Stomach (tissue), 9 donors: ENCODE results near the gene WIZ. TPM values are rescaled to one million over a fixed set of nuclear protein-coding genes. Genes with fewer than 3 reads are reported as not detected.

Experiments
- DNase-seq, 2 donors: peaks; one replicate each; pipeline versions ENCODE4 v3.0.0 to v3.0.0-alpha.2; 2013 to 2019
- H3K27ac ChIP-seq, 5 donors: fragments of 200-600 bp in 4 of 5; sonication (generic) in 4 of 5; one replicate each; pipeline ENCODE4 v1.5.1; 2013 to 2019; ENCODE audit warnings: mild to moderate bottlenecking in 1 of 5, moderate library complexity in 1 of 5
- H3K27me3 ChIP-seq, 3 donors: fragments of 200-600 bp; sonication (generic); one replicate each; pipeline ENCODE4 v1.5.1; 2017 to 2019; ENCODE audit warnings: mixed run types in 1 of 3
- H3K36me3 ChIP-seq, 4 donors: fragments of 200-600 bp; sonication (generic); 1 replicate in 3 of 4; 2 replicates in 1 of 4; pipeline ENCODE4 v1.5.1; 2016 to 2019
- H3K4me1 ChIP-seq, 4 donors: fragments of 200-600 bp; sonication (generic); one replicate each; pipeline ENCODE4 v1.5.1; 2016 to 2019
- H3K4me3 ChIP-seq, 4 donors: fragments of 200-600 bp; sonication (generic) in 3 of 4; one replicate each; pipeline ENCODE4 v1.5.1; 2016 to 2019; ENCODE audit warnings: mild to moderate bottlenecking in 1 of 4
- H3K9me3 ChIP-seq, 4 donors: fragments of 200-600 bp; sonication (generic); one replicate each; pipeline ENCODE4 v1.5.1; 2016 to 2019
- EP300 ChIP-seq: sonication (generic); formaldehyde crosslinking; IDR thresholded peaks from one replicate; pipeline ENCODE4 v1.6.1; 2017; ENCODE audit warnings: antibody characterized with exemption
- POLR2A ChIP-seq, 4 donors: fragments of 450-650 bp; IDR thresholded peaks; one replicate each; pipeline ENCODE4 v1.6.1; 2016; ENCODE audit warnings: antibody characterized with exemption in 4 of 4, control low read depth in 2 of 4, mild to moderate bottlenecking in 1 of 4, moderate library complexity in 1 of 4
- POLR2AphosphoS5 ChIP-seq, 3 donors: sonication (generic); formaldehyde crosslinking; IDR thresholded peaks; one replicate each; pipeline ENCODE4 v1.6.1; 2016; ENCODE audit warnings: antibody characterized with exemption in 3 of 3
- WGBS, 5 donors: extraction: QIAGEN DNeasy Blood & Tissue Kit in 3 of 5; methylation state at CpG; one replicate each; pipeline versions ENCODE4 v1.1.5 to v1.1.7; 2013 to 2018; 5-methylcytosine and 5-hydroxymethylcytosine counted together
- intact Hi-C: fragments of 100-400 bp; cut with DNase I; formaldehyde crosslinking; loops from one replicate; pipeline ENCODE4 v1.15.1; 2023; ENCODE audit warnings: low total_unique reads
- polyA plus RNA-seq, 3 donors: library from polyadenylated mRNA; stranded (reverse); fragments of 200-250 nt; gene quantifications; one replicate each; pipeline ENCODE4 v1.2.3, GENCODE V29; 2013
- total RNA-seq, 5 donors: library from RNA; depleted of rRNA; stranded (reverse); fragments of >200 nt; gene quantifications; one replicate each; pipeline versions ENCODE4 v1.1.0 to v1.2.3, GENCODE V29; 2014 to 2016
- TF ChIP-seq, protein P1 (sequence below), 7 experiments: fragments of 450-650 bp in 4 of 7; fragments of 200-600 bp in 3 of 7; sonication (generic) in 3 of 7; IDR thresholded peaks; one replicate each; pipeline ENCODE4 v1.5.1; 2016 to 2019; ENCODE audit warnings: antibody characterized with exemption in 7 of 7, control low read depth in 2 of 7, mild to moderate bottlenecking in 1 of 7
- donor health status: healthy with polysubstance abuse.
- donor health status: Bipolar disorder and iron deficiency.
- donor health status: healthy.

WIZ gene
- total and polyA plus RNA-seq, 8 donors: 13.9 to 124 (median 18.3) TPM

DNA sequence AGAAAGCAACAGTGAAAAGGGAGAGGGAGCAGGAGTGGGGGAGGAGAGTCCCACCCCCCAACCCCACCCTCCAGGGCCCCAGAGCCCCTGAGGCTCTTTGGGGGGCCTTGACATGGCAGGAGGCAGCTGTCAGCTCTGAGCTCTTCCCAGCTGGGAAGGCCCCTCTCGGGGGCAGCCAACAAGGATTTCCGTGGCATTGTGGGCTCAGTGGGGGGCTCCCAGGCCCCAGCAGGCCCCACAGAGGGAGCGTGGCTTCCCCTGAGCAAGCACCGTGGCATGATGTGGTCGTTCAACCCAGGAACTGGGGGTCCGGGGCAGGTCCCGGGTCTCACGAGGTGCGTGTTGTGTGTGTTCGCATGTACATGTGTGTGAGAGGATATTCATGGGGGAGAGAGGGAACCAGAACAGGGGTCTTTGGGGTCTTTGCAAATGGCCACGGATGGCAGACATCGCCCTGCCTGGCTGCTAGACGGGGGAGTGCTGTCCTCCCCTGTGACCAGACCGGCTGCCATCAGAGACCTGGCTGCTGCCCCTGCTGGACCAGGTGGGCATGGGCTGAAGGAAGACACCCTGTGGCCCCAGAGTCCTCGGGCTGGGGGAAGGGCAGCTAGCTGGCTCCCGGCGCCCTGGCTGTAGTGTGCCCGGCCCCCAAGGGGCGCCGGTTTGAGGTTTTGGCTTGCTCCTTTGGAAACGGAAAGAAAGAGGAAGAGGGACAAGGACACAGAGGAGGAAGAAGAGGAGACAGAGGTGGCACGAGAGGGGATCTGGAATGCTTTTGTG is 27.3 kb downstream of the WIZ start:
- 86 to 93% (median 87%) methylated on average over 21 to 22 of the region's 22 CpGs for WGBS, 5 donors
- TF ChIP-seq POLR2A (IDR thresholded peaks at IDR 0.05): no peak
- no peak for TF ChIP-seq POLR2AphosphoS5 (IDR thresholded peaks at IDR 0.05)
- TF ChIP-seq, protein P1, sequence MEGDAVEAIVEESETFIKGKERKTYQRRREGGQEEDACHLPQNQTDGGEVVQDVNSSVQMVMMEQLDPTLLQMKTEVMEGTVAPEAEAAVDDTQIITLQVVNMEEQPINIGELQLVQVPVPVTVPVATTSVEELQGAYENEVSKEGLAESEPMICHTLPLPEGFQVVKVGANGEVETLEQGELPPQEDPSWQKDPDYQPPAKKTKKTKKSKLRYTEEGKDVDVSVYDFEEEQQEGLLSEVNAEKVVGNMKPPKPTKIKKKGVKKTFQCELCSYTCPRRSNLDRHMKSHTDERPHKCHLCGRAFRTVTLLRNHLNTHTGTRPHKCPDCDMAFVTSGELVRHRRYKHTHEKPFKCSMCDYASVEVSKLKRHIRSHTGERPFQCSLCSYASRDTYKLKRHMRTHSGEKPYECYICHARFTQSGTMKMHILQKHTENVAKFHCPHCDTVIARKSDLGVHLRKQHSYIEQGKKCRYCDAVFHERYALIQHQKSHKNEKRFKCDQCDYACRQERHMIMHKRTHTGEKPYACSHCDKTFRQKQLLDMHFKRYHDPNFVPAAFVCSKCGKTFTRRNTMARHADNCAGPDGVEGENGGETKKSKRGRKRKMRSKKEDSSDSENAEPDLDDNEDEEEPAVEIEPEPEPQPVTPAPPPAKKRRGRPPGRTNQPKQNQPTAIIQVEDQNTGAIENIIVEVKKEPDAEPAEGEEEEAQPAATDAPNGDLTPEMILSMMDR (IDR thresholded peaks at IDR 0.05): no peak
- no peak for TF ChIP-seq EP300
- H3K27me3 ChIP-seq: no peaks in the 10 kb centered on the region
- peaks cover 29 to 44% (median 39%) of the 10 kb centered on the region in 4 donors for H3K4me1 ChIP-seq
- DNase-seq: no peak
- peaks cover 0 to 7% (median 0%) of the 10 kb centered on the region in 4 donors for H3K9me3 ChIP-seq
- intact Hi-C loops: no loop called here
- peaks cover 47 to 54% (median 53%) of the 10 kb centered on the region in 4 donors for H3K36me3 ChIP-seq
- H3K4me3 ChIP-seq: peak overlapping the region in 1 of 4 donors; percentile 3
- peak overlapping the region; percentile 33 to 82 (median 66) for H3K27ac ChIP-seq

DNA sequence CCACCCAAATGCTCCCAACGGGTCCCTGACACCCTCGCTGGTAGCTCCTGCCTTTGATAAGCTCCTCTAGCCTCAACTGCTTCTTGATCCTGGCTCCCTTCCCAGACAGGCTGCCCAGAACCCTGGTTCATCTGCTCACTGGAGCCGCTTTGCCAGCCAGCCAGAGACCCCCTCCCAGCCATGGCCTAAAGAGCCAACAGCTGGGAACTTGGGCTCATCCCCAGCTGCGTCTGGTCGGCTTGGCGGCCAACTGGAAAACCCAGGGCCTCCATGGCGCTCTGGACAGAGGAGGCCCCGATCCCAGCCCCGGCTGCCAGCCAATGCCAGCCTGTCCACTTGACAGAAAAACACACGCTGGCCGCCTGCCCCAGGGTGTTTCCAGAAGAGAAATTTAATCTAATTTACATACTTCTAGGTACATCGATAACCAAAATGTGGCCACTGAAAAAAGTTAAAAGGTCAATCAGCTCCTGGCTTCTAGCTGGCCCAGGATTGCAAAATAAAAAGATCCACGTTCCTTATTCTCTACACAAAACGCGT is 28.0 kb downstream of the WIZ start:
- Histone ChIP-seq H3K27me3 (no peaks in the 10 kb centered on the region), H3K36me3 (peaks cover 40 to 47% (median 46%) of the 10 kb centered on the region in 4 donors), H3K9me3 (peaks cover 0 to 7% (median 0%) of the 10 kb centered on the region in 4 donors), H3K4me3 (peak overlapping the region in 1 of 4 donors; percentile 3), H3K27ac (peak overlapping the region; percentile 59 to 82 (median 66)), H3K4me1 (peaks cover 36 to 51% (median 46%) of the 10 kb centered on the region in 4 donors)
- WGBS, 5 donors: 20 to 60% (median 35%) methylated on average over 14 to 15 of the region's 15 CpGs
- TF ChIP-seq POLR2AphosphoS5 (IDR thresholded peaks at IDR 0.05): no peak
- no peak for TF ChIP-seq EP300
- TF ChIP-seq, protein P1 (IDR thresholded peaks at IDR 0.05): no peak
- no peak for TF ChIP-seq POLR2A (IDR thresholded peaks at IDR 0.05)
- intact Hi-C loops: no loop called here
- peak; percentile 70 to 85 for DNase-seq

DNA sequence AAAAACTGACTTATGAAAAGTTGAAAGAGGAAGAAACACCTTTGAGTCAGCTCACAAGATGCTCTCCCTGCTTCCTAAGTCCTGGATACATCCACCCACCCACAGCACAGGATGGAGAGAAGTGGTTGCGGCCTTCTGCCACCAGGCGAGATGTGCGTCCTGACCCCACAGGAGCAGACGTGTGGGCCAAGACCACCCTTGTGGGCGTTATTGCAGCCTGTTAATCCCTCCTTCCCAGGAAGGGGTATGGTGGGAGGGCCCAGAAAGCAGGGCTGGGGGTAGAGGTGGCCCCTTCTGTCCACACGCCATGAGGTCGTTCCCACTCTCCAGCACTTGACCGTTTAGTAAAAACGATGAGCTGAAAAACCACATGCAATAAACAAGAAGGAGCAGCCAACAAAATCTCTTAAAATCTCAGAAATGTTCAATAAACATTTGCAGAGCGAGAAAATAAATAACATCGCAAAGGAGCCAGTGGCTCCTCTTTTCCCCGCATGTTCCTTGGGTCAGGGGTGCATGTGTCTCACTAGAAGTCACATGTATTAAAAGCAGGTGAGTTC is 28.5 kb downstream of the WIZ start:
- no peak for DNase-seq
- Histone ChIP-seq H3K9me3 (peaks cover 0 to 7% (median 0%) of the 10 kb centered on the region in 4 donors), H3K27me3 (no peaks in the 10 kb centered on the region), H3K36me3 (peaks cover 35 to 42% (median 41%) of the 10 kb centered on the region in 4 donors), H3K4me3 (no peak overlapping the region), H3K27ac (peak overlapping the region; percentile 59 to 82 (median 66)), H3K4me1 (peaks cover 41 to 57% (median 52%) of the 10 kb centered on the region in 4 donors)
- intact Hi-C loops: no loop called here
- 55 to 75% (median 65%) methylated on average over 12 of the region's 12 CpGs for WGBS, 5 donors
- no peak for TF ChIP-seq POLR2A (IDR thresholded peaks at IDR 0.05)
- no peak for TF ChIP-seq EP300
- TF ChIP-seq, protein P1 (IDR thresholded peaks at IDR 0.05): no peak
- TF ChIP-seq POLR2AphosphoS5 (IDR thresholded peaks at IDR 0.05): no peak

DNA sequence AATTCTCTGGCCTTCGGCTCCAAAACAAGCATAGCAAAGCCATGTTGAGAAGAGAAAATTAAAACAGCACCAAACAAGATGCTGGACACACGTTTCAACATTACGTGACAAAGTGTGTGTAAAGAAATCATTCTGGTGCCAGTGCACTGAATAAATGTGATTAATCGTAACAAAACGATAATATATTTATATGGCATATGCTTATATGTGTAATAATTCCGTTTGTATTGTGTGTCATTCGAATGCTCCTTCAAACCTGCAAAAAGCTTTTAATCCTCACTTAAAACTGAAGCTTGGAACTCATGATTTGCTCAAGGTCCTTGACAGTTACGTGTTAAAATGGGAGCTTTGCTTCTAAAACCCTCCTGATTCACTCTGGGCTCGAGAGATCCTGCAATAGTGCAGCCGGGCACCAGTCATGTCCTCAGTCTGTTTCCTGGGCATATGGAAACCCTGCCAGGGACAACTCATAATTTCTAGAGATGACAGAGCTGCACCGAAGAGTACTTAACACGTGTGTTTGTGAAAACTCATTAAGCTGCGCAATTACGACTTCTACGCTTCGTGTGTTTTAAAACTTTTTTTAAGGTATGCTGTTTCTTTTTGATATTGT is 30.2 kb downstream of the WIZ start:
- WGBS, 5 donors: 28 to 33% (median 29%) methylated on average over 16 of the region's 16 CpGs
- Histone ChIP-seq H3K27me3 (no peaks in the 10 kb centered on the region), H3K9me3 (peaks cover 0 to 7% (median 0%) of the 10 kb centered on the region in 4 donors), H3K4me1 (peaks cover 43 to 72% (median 65%) of the 10 kb centered on the region in 4 donors), H3K4me3 (peak overlapping the region; percentile 80 to 99 (median 98)), H3K36me3 (peaks cover 22 to 39% (median 30%) of the 10 kb centered on the region in 4 donors), H3K27ac (peak overlapping the region in 4 of 5 donors; percentile 88 to 94 (median 92))
- TF ChIP-seq, protein P1 (IDR thresholded peaks at IDR 0.05): no peak
- TF ChIP-seq POLR2A (IDR thresholded peaks at IDR 0.05): no peak
- no peak for TF ChIP-seq EP300
- no peak for TF ChIP-seq POLR2AphosphoS5 (IDR thresholded peaks at IDR 0.05)
- intact Hi-C loops: loop anchor here (5.0 kb wide), 1 partner anchor 42 kb away; the partner anchor contains the start of gene AKAP8
- no peak for DNase-seq
